GM12878 (cell line): ENCODE results near the gene PLA2G2C. TPM values are rescaled to one million over a fixed set of nuclear protein-coding genes. Genes with fewer than 3 reads are reported as not detected.

Source experiments
- ATAC-seq: fragments of 200-7000 bp; cut with Tn5 transposase; 3 replicates; pipeline ENCODE4 v1.9.1; 2020; ENCODE audit warnings: mild to moderate bottlenecking, moderate library complexity
- BruUV-seq: library from RNA; stranded (reverse); fragments of 400-500 nt; replicated peaks from 2 replicates; lab custom pipeline; 2021; lab: Mats Ljungman, UMichigan
- CTCF ChIA-PET: fragments of 300-600 bp; sonication (Branson Sonifier 250); formaldehyde crosslinking; extraction: SDS; loops from one replicate; lab custom pipeline; 2021; ENCODE audit warnings: inconsistent platforms; lab: Yijun Ruan, JAX
- POLR2A ChIA-PET: fragments of 350-600 bp; formaldehyde crosslinking; extraction: SDS; loops from one replicate; lab custom pipeline; 2021; ENCODE audit warnings: inconsistent platforms; lab: Charles Lee
- RAD21 ChIA-PET: fragments of 300-600 bp; sonication (Branson Sonifier 250); formaldehyde crosslinking; loops from one replicate; lab custom pipeline; 2023; ENCODE audit warnings: antibody characterized with exemption; ENCODE audit not compliant: unreplicated experiment; lab: Charles Lee
- SMC1A ChIA-PET: fragments of 300-600 bp; sonication (Branson Sonifier 250); formaldehyde crosslinking; loops from one replicate; lab custom pipeline; 2023; ENCODE audit not compliant: unreplicated experiment, uncharacterized antibody; lab: Charles Lee
- DNase-seq: peaks from one replicate; pipeline ENCODE4 v3.0.0-alpha.2; 2011; ENCODE audit warnings: low read depth, low spot score
- FAIRE-seq: peaks from 3 replicates; lab custom pipeline; 2011; peaks lifted over from hg19 to GRCh38; lab: Jason Lieb, UNC
- H2AFZ ChIP-seq: 2 replicates; pipeline ENCODE4 v1.6.0; 2011; ENCODE audit warnings: low read depth, low read length, control low read depth; ENCODE audit not compliant: control insufficient read depth
- H3K27ac ChIP-seq: 2 replicates; pipeline ENCODE4 v1.5.1; 2011; ENCODE audit warnings: control low read depth; ENCODE audit not compliant: control insufficient read depth, insufficient read depth
- H3K27me3 ChIP-seq, 2 experiments: replicated peaks in 1 of 2; 2 replicates each; pipeline versions ENCODE4 v1.6.0 to v1.6.1; 2011; ENCODE audit warnings: low read length in 1 of 2; ENCODE audit not compliant: control insufficient read depth in 2 of 2, insufficient read depth in 2 of 2
- H3K36me3 ChIP-seq, 2 experiments: 2 replicates each; pipeline ENCODE4 v1.5.1; 2011; ENCODE audit warnings: low read length in 1 of 2; ENCODE audit not compliant: control insufficient read depth in 2 of 2, insufficient read depth in 2 of 2
- H3K4me1 ChIP-seq: 2 replicates; pipeline ENCODE4 v1.6.1; 2011; ENCODE audit warnings: mild to moderate bottlenecking, low read length, moderate library complexity, mixed read lengths; ENCODE audit not compliant: control insufficient read depth, insufficient read depth
- H3K4me2 ChIP-seq: 2 replicates; pipeline ENCODE4 v1.6.0; 2011; ENCODE audit warnings: control low read depth; ENCODE audit not compliant: control insufficient read depth, insufficient read depth
- H3K4me3 ChIP-seq: fragments of 200-600 bp; sonication (generic); 2 replicates; pipeline ENCODE4 v1.5.1; 2016
- H3K79me2 ChIP-seq: 2 replicates; pipeline ENCODE4 v1.6.0; 2011; ENCODE audit warnings: low read length; ENCODE audit not compliant: control insufficient read depth, insufficient read depth
- H3K9ac ChIP-seq: 2 replicates; pipeline ENCODE4 v1.8.0; 2011; ENCODE audit warnings: low read length, control low read depth, mixed read lengths; ENCODE audit not compliant: control insufficient read depth, insufficient read depth
- H3K9me3 ChIP-seq: replicated peaks from 3 replicates; pipeline ENCODE4 v1.5.1; 2011; ENCODE audit warnings: mild to moderate bottlenecking, low read length; ENCODE audit not compliant: control insufficient read depth, insufficient read depth
- H4K20me1 ChIP-seq: 2 replicates; pipeline ENCODE4 v1.6.0; 2011; ENCODE audit not compliant: control insufficient read depth, insufficient read depth
- BHLHE40 ChIP-seq, 2 experiments: fragments of 450-650 bp in 1 of 2; IDR thresholded peaks; 2 replicates each; pipeline ENCODE4 v1.6.1; 2011 to 2017; ENCODE audit warnings: low read depth in 2 of 2, borderline replicate concordance in 1 of 2, improper control_type of control experiment in 1 of 2, low read length in 1 of 2, mild to moderate bottlenecking in 1 of 2
- CHD2 ChIP-seq: IDR thresholded peaks from 2 replicates; pipeline ENCODE4 v1.6.1; 2011; ENCODE audit warnings: low read depth, low read length, improper control_type of control experiment, borderline replicate concordance
- CHD4 ChIP-seq: fragments of 200-600 bp; sonication (generic); IDR thresholded peaks from 2 replicates; pipeline ENCODE4 v1.6.1; 2016; ENCODE audit warnings: mild to moderate bottlenecking
- EZH2 ChIP-seq: IDR thresholded peaks from 2 replicates; pipeline ENCODE4 v1.6.1; 2012; ENCODE audit warnings: low read depth, mild to moderate bottlenecking, control low read depth, inconsistent platforms, low read length, borderline replicate concordance; ENCODE audit not compliant: control insufficient read depth
- PKNOX1 ChIP-seq: fragments of 450-650 bp; IDR thresholded peaks from 2 replicates; pipeline ENCODE4 v1.6.1; 2016; ENCODE audit warnings: mild to moderate bottlenecking
- POU2F2 ChIP-seq: IDR thresholded peaks from 3 replicates; pipeline ENCODE4 v1.6.1; 2011; ENCODE audit warnings: low read depth, mild to moderate bottlenecking, low read length, borderline replicate concordance
- RAD21 ChIP-seq: IDR thresholded peaks from 2 replicates; pipeline ENCODE4 v1.6.1; 2011; ENCODE audit warnings: mild to moderate bottlenecking, low read depth, low read length, moderate library complexity; ENCODE audit not compliant: insufficient read depth
- RBBP5 ChIP-seq: fragments of 200-600 bp; sonication (generic); conservative IDR thresholded peaks from 2 replicates; pipeline ENCODE4 v1.6.1; 2016
- RCOR1 ChIP-seq: conservative IDR thresholded peaks from 2 replicates; pipeline ENCODE4 v1.6.1; 2012; ENCODE audit warnings: low read depth, low read length, improper control_type of control experiment
- RELA ChIP-seq: fragments of 450-650 bp; IDR thresholded peaks from 2 replicates; pipeline ENCODE4 v1.8.0; 2014; ENCODE audit warnings: borderline replicate concordance; ENCODE audit not compliant: partially characterized antibody
- TCF3 ChIP-seq: IDR thresholded peaks from 2 replicates; pipeline ENCODE4 v1.6.1; 2012; ENCODE audit warnings: low read depth, mild to moderate bottlenecking, low read length, borderline replicate concordance; ENCODE audit not compliant: insufficient read depth
- USF1 ChIP-seq: IDR thresholded peaks from 2 replicates; pipeline ENCODE4 v1.6.1; 2011; ENCODE audit warnings: borderline replicate concordance, low read depth, mild to moderate bottlenecking, moderate library complexity, mixed read lengths, low read length; ENCODE audit not compliant: insufficient read depth; ENCODE audit errors: extremely low read length
- USF2 ChIP-seq: IDR thresholded peaks from 2 replicates; pipeline ENCODE4 v1.6.1; 2011; ENCODE audit warnings: low read depth, low read length, improper control_type of control experiment, borderline replicate concordance
- WGBS: methylation state at CpG from one replicate; pipeline ENCODE4 v1.1.6; 2016; ENCODE audit warnings: low lambda C conversion rate; ENCODE audit not compliant: insufficient replicate concordance, insufficient coverage; ENCODE audit errors: missing lambda C conversion rate; 5-methylcytosine and 5-hydroxymethylcytosine counted together
- in situ Hi-C: fragments of 300-500 bp; cut with MboI; formaldehyde crosslinking; loops from 9 replicates; pipeline ENCODE4 v1.14.3; 2018; ENCODE audit warnings: mixed read lengths
- intact Hi-C: fragments of 100-400 bp; cut with micrococcal nuclease; formaldehyde crosslinking; loops from one replicate; pipeline ENCODE4 v1.14.2; 2022; ENCODE audit not compliant: unreplicated experiment
- polyA plus RNA-seq, 11 experiments: library from polyadenylated mRNA; depleted of rRNA in 4 of 11; unstranded in 6 of 11; stranded (reverse) in 5 of 11; fragments of >200 nt; fragmentation: Nextera tagmentation in 4 of 11; fragmentation: Illumina TruSeq in 1 of 11; extraction: Ambion mirVana in 4 of 11; extraction: Trizol in 1 of 11; gene quantifications; 1 replicate in 1 of 11; 2 replicates in 10 of 11; pipeline versions ENCODE4 v1.2.1 to v1.2.3, GENCODE V29; 2011 to 2016; ENCODE audit warnings: inconsistent platforms in 2 of 11, missing spikeins in 2 of 11, low read depth in 1 of 11
- total RNA-seq, 4 experiments: library from RNA; depleted of rRNA in 3 of 4; stranded (reverse); fragments of >200 nt in 3 of 4; fragmentation: Illumina TruSeq in 1 of 4; extraction: Trizol in 1 of 4; gene quantifications; 2 replicates each; pipeline versions ENCODE4 v1.2.1 to v1.2.3, GENCODE V29; 2013 to 2021

Gene PLA2G2C
- total and polyA plus RNA-seq, 10 of the 15 experiments (the other 5 are each of a cell fraction or from before 2014, with no cell fraction given) = 0.05 TPM; not detected in 9

- ChIA-PET RAD21 (no interaction called here), CTCF (no interaction called here), POLR2A (no interaction called here)
- H3K4me1 ChIP-seq = no peaks in the 10 kb centered on the region
- no peak for FAIRE-seq
- no peak overlapping the region for H2AFZ ChIP-seq
- in situ Hi-C loops = no loop called here
- no peak overlapping the region for H3K4me3 ChIP-seq
- BruUV-seq = no TSS peak
- no peaks in the 10 kb centered on the region for H4K20me1 ChIP-seq
- no peak for TF ChIP-seq EZH2
- no peak for TF ChIP-seq RCOR1
- no peak for TF ChIP-seq RAD21
- TF ChIP-seq RELA = no peak
- no peak for TF ChIP-seq TCF3
- TF ChIP-seq RBBP5 = no peak
- TF ChIP-seq BHLHE40 (IDR thresholded peaks at IDR 0.05; ENCODE audit: borderline replicate concordance in 1 of 2, low read depth in 2 of 2, low read length in 1 of 2) = no peak
- no peak for TF ChIP-seq USF2
- no peak for TF ChIP-seq CHD4
- no peak for TF ChIP-seq USF1
- no peak for TF ChIP-seq PKNOX1
- TF ChIP-seq CHD2 = no peak
- TF ChIP-seq POU2F2 = no peak
- TF ChIP-seq, all 136 proteins: peak for 0
- intact Hi-C loops = no loop called here
- WGBS = 21% methylated on average over 4 of the region's 4 CpGs
- SMC1A ChIA-PET = interaction anchor here (2.0 kb wide), 1 partner anchor 11 kb away, joined by 5 read pairs; no protein-coding TSS in a partner anchor
- no peak overlapping the region for H3K9ac ChIP-seq
- no peak for DNase-seq
- no peaks in the 10 kb centered on the region for H3K9me3 ChIP-seq
- H3K79me2 ChIP-seq = no peaks in the 10 kb centered on the region
- ATAC-seq = no peak
- H3K36me3 ChIP-seq = no peaks in the 10 kb centered on the region
- no peak overlapping the region for H3K27ac ChIP-seq
- no peaks in the 10 kb centered on the region for H3K27me3 ChIP-seq
- H3K4me2 ChIP-seq = no peak overlapping the region
Measured at GRCh38 chr1:20137055-20137454, 49.3 kb downstream of the PLA2G2C start.
